ENCODE results near the gene CDC34. TPM values are rescaled to one million over a fixed set of nuclear protein-coding genes. Genes with fewer than 3 reads are reported as not detected.

CDC34 gene
- total and polyA plus RNA-seq, 7 donors, result 72.6 to 160 (median 107) TPM

DNA sequence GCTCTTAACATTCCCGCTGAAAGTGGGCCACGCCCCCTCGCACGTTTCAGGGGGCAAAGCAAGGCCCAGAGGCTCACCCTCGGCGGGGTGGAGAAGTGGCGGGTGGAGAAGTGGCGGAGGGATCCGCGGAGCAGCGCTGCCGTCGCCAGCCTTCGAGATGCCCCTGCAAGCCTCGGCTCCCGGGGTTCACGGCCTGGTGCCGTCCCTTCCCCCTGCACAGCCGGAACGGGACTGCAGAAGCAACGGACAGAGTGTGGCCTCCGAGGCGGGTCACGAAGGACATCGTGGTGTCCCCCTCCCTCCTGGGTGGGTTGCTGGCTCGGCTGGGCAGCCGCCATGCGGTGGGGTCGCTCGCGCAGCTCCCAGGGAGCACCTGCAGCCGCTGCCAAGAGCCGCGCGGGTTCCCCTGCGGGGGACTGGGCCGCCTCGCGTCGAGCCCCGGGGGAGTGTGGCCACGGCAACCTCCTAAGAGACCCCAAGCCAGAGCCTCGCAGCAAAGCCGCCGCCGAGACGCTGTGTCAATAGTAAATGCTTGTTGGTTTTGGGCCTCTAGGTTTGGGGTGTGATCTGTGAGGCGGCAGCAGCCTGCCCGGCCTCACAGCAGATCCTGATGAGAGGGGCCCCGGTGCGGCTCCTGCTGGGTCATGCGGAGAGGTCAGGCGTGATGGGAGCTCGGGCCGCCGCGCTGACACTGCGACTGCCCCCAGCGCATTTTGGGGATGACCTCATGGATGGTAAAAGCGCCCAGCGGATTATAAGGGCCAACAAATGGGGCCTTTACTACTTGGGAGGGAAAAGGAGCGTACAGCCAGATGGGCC lies 18.8 kb upstream of the CDC34 start:
- H3K36me3 ChIP-seq (ENCODE audit: insufficient read depth in 1 of 2, low read depth in 1 of 2), result peaks cover 0 to 14% of the 10 kb centered on the region in 2 donors
- peak in 1 of 2 donors; percentile 54 for DNase-seq
- no peak for ATAC-seq
- no peak overlapping the region for H3K4me3 ChIP-seq
- TF ChIP-seq, protein P1, sequence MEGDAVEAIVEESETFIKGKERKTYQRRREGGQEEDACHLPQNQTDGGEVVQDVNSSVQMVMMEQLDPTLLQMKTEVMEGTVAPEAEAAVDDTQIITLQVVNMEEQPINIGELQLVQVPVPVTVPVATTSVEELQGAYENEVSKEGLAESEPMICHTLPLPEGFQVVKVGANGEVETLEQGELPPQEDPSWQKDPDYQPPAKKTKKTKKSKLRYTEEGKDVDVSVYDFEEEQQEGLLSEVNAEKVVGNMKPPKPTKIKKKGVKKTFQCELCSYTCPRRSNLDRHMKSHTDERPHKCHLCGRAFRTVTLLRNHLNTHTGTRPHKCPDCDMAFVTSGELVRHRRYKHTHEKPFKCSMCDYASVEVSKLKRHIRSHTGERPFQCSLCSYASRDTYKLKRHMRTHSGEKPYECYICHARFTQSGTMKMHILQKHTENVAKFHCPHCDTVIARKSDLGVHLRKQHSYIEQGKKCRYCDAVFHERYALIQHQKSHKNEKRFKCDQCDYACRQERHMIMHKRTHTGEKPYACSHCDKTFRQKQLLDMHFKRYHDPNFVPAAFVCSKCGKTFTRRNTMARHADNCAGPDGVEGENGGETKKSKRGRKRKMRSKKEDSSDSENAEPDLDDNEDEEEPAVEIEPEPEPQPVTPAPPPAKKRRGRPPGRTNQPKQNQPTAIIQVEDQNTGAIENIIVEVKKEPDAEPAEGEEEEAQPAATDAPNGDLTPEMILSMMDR (IDR thresholded peaks at IDR 0.05), result no peak
- H3K27me3 ChIP-seq (ENCODE audit: insufficient read depth in 3 of 3, low read length in 2 of 3), result no peaks in the 10 kb centered on the region
- H3K9me3 ChIP-seq, result no peaks in the 10 kb centered on the region
- intact Hi-C loops (cut with DNase I), result no loop called here
- H3K27ac ChIP-seq, result no peak overlapping the region
- peaks cover 10% of the 10 kb centered on the region for H3K4me1 ChIP-seq
- 39 to 46% (median 43%) methylated on average over 58 to 62 of the region's 62 CpGs for WGBS, 3 donors

DNA sequence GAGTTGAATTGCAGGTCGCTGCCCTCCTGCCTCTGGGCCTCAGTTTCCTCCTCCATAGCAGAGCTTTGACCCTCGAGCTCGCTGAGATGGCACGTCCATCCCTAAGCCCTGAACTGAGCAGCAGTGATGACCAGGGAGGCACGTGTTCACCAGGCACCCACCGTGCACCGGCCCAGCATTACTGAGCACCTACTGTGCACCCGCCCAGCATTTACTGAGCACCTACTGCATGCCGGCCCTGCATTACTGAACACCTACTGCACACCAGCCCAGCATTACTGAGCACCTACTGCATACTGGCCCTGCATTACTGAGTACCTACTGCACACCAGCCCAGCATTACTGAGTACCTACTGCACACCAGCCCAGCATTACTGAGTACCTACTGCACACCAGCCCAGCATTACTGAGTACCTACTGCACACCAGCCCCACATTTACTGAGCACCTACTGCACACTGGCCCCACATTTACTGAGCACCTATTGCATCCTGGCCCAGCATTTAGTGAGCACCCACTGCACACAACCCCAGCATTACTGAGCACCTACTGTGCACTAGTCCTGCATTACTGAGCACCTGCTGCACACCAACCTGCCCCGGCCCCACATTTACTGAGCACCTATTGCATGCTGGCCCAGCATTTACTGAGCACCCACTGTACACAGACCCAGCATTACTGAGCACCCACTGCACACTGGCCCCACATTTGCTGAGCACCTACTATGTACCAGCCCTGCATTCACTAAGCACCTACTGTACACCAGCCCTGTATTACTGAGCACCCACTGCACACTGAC lies 18.0 kb upstream of the CDC34 start:
- intact Hi-C loops (cut with DNase I), result no loop called here
- Histone ChIP-seq H3K27me3 (ENCODE audit: insufficient read depth in 3 of 3, low read length in 2 of 3) (no peaks in the 10 kb centered on the region), H3K9me3 (no peaks in the 10 kb centered on the region), H3K36me3 (ENCODE audit: insufficient read depth in 1 of 2, low read depth in 1 of 2) (peaks cover 0 to 14% of the 10 kb centered on the region in 2 donors), H3K4me3 (no peak overlapping the region), H3K4me1 (peaks cover 2% of the 10 kb centered on the region), H3K27ac (no peak overlapping the region)
- no peak for ATAC-seq
- no peak for DNase-seq
- WGBS, 3 donors, result 78 to 82% (median 82%) methylated on average over 10 of the region's 10 CpGs
- TF ChIP-seq, protein P1 (IDR thresholded peaks at IDR 0.05), result no peak

DNA sequence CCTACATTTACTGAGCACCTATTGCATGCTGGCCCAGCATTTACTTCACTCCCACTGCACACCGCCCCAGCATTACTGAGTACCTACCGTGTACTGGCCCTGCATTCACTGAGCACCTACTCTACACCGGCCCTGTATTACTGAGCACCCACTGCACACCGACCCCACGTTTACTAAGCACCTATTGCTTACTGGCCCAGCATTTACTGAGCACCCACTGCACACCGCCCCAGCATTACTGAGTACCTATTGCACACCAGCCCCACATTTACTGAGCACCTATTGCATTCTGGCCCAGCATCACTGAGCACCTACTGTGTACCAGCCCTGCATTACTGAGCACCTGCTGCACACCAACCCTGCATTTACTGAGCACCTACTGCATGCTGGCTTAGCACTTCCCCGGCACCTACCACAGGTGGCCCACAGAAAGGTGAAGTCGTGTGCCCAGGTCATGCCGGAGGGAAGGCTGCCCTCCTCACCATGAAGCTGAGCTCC lies 17.3 kb upstream of the CDC34 start:
- DNase-seq, result no peak
- 94 to 96% (median 96%) methylated on average over 9 of the region's 9 CpGs for WGBS, 3 donors

DNA sequence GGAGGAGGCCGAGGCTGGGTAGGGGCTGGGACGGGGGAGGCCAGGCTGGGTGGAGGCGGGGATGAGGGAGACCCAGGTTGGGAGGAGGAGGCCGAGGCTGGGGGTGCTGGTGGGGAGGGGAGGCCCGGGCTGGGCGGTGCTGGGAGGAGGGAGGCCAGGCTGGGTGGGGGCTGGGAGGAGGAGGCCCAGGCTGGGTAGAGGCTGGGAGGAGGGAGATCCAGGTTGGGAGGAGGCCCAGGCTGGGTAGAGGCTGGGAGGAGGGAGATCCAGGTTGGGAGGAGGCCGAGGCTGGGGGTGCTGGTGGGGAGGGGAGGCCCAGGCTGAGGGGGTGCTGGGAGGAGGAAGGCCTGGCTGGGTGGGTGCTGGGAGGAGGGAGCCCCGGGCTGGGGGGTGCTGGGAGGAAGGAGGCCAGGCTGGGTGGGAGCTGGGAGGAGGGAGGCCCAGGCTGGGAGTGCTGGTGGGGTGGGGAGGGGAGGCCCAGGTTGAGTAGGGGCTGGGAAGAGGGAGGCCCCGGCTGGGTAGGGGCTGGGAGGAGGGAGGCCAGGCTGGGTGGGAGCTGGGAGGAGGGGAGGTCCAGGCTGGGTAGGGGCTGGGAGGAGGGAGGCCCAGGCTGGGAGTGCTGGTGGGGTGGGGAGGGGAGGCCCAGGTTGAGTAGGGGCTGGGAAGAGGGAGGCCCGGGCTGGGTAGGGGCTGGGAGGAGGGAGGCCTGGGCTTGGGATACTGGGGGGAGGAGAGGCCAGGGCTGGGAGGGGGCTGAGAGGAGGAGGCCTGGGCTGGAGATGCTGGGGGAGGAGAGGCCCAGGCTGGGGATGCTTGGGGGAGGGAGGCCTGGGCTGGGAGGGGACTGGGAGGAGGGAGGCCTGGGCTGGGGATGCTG lies 13.6 kb upstream of the CDC34 start:
- Histone ChIP-seq H3K27ac (no peak overlapping the region), H3K9me3 (no peaks in the 10 kb centered on the region), H3K36me3 (ENCODE audit: insufficient read depth in 1 of 2, low read depth in 1 of 2) (peaks cover 0 to 14% of the 10 kb centered on the region in 2 donors), H3K27me3 (ENCODE audit: insufficient read depth in 3 of 3, low read length in 2 of 3) (no peaks in the 10 kb centered on the region), H3K4me3 (no peak overlapping the region), H3K4me1 (no peaks in the 10 kb centered on the region)
- DNase-seq (peak in 1 of 2 donors; percentile 49), ATAC-seq (no peak)
- intact Hi-C loops (cut with DNase I), result no loop called here
- TF ChIP-seq, protein P1 (IDR thresholded peaks at IDR 0.05), result no peak
- 73% methylated on average over 8 to 10 of the region's 10 CpGs for WGBS, 3 donors

More for the DNA sequence above, 17.3 kb upstream of the CDC34 start:
- intact Hi-C loops (cut with DNase I), result no loop called here
- Histone ChIP-seq H3K4me3 (no peak overlapping the region), H3K36me3 (ENCODE audit: insufficient read depth in 1 of 2, low read depth in 1 of 2) (peaks cover 0 to 14% of the 10 kb centered on the region in 2 donors), H3K27ac (no peak overlapping the region), H3K9me3 (no peaks in the 10 kb centered on the region), H3K4me1 (no peaks in the 10 kb centered on the region), H3K27me3 (ENCODE audit: insufficient read depth in 3 of 3, low read length in 2 of 3) (no peaks in the 10 kb centered on the region)
- ATAC-seq, result no peak
- TF ChIP-seq, protein P1 (IDR thresholded peaks at IDR 0.05), result no peak

Data from psoas muscle (tissue), 8 donors.